IMR-90 (cell line): ENCODE measurements around the gene UBE2E2. TPM values are rescaled to one million over a fixed set of nuclear protein-coding genes. Genes with fewer than 3 reads are reported as not detected.

Experiments
- ATAC-seq: fragments of 200-7000 bp; cut with Tn5 transposase; 2 replicates; pipeline ENCODE4 v1.9.1; 2020; ENCODE audit warnings: low read depth, mild to moderate bottlenecking, moderate library complexity
- BruUV-seq: library from RNA; stranded (reverse); fragments of 400-500 nt; replicated peaks from 2 replicates; lab custom pipeline; 2021; lab: Mats Ljungman, UMichigan
- CTCF ChIA-PET: fragments of 300-600 bp; formaldehyde crosslinking; extraction: SDS; loops from one replicate; lab custom pipeline; 2021; ENCODE audit warnings: antibody characterized with exemption; lab: Yijun Ruan, JAX
- POLR2A ChIA-PET: fragments of 300-600 bp; sonication (Branson Sonifier 250); formaldehyde crosslinking; loops from one replicate; lab custom pipeline; 2022; ENCODE audit warnings: antibody characterized with exemption; ENCODE audit not compliant: unreplicated experiment; lab: Charles Lee
- DNase-seq: peaks from one replicate; pipeline ENCODE4 v3.0.0; 2013
- H2AFZ ChIP-seq: replicated peaks from 2 replicates; pipeline ENCODE3; 2013; ENCODE audit warnings: low read length, mild to moderate bottlenecking; ENCODE audit not compliant: poor library complexity
- H2AK5ac ChIP-seq: 2 replicates; pipeline ENCODE4 v1.6.1; 2013; ENCODE audit warnings: low read depth, low read length, inconsistent platforms
- H2AK9ac ChIP-seq: replicated peaks from 2 replicates; pipeline ENCODE3; 2013; ENCODE audit warnings: mild to moderate bottlenecking, low read depth, low read length, moderate library complexity; ENCODE audit not compliant: poor library complexity
- H2BK120ac ChIP-seq: 2 replicates; pipeline ENCODE4 v1.6.1; 2013; ENCODE audit warnings: low read depth, low read length, inconsistent platforms
- H2BK15ac ChIP-seq: 3 replicates; pipeline ENCODE4 v1.6.1; 2013; ENCODE audit warnings: low read depth, low read length, inconsistent platforms
- H2BK20ac ChIP-seq: 2 replicates; pipeline ENCODE4 v1.6.1; 2013; ENCODE audit warnings: low read depth, mild to moderate bottlenecking, inconsistent platforms, low read length, moderate library complexity
- H2BK5ac ChIP-seq: 2 replicates; pipeline ENCODE4 v1.6.1; 2013; ENCODE audit warnings: mild to moderate bottlenecking, low read depth, low read length, inconsistent platforms; ENCODE audit not compliant: poor library complexity, severe bottlenecking
- H3K14ac ChIP-seq: replicated peaks from 2 replicates; pipeline ENCODE4 v1.6.1; 2013; ENCODE audit warnings: low read depth, low read length, inconsistent platforms
- H3K18ac ChIP-seq: 2 replicates; pipeline ENCODE4 v1.6.1; 2013; ENCODE audit warnings: low read depth, low read length, control low read depth
- H3K23ac ChIP-seq: 2 replicates; pipeline ENCODE4 v1.6.1; 2013; ENCODE audit warnings: low read depth, low read length, inconsistent platforms
- H3K27ac ChIP-seq: 2 replicates; pipeline ENCODE4 v1.5.1; 2013; ENCODE audit warnings: mild to moderate bottlenecking, control low read depth, low read length; ENCODE audit not compliant: insufficient read depth
- H3K27me3 ChIP-seq: 2 replicates; pipeline ENCODE4 v1.6.1; 2013; ENCODE audit warnings: low read length; ENCODE audit not compliant: control insufficient read depth, insufficient read depth
- H3K36me3 ChIP-seq: 2 replicates; pipeline ENCODE4 v1.6.1; 2013; ENCODE audit warnings: low read length, mixed read lengths; ENCODE audit not compliant: control insufficient read depth, insufficient read depth
- H3K4ac ChIP-seq: 2 replicates; pipeline ENCODE4 v1.6.1; 2013; ENCODE audit warnings: low read depth, low read length, inconsistent platforms
- H3K4me1 ChIP-seq: 2 replicates; pipeline ENCODE4 v1.6.1; 2013; ENCODE audit warnings: low read length, mixed read lengths; ENCODE audit not compliant: control insufficient read depth, insufficient read depth
- H3K4me2 ChIP-seq: 2 replicates; pipeline ENCODE4 v1.6.1; 2013; ENCODE audit warnings: low read depth, mild to moderate bottlenecking, control low read depth, low read length, moderate library complexity
- H3K4me3 ChIP-seq: 2 replicates; pipeline ENCODE4 v1.5.1; 2013; ENCODE audit warnings: low read depth, mild to moderate bottlenecking, control low read depth, low read length, moderate library complexity; ENCODE audit not compliant: insufficient read depth
- H3K56ac ChIP-seq: 2 replicates; pipeline ENCODE4 v1.6.1; 2013; ENCODE audit warnings: low read length, inconsistent platforms; ENCODE audit not compliant: insufficient read depth; ENCODE audit errors: extremely low read depth
- H3K79me1 ChIP-seq, 2 experiments: 2 replicates each; pipeline ENCODE4 v1.6.1; 2013; ENCODE audit warnings: low read length in 2 of 2, inconsistent platforms in 1 of 2, low read depth in 1 of 2
- H3K9ac ChIP-seq: 2 replicates; pipeline ENCODE4 v1.6.1; 2013; ENCODE audit warnings: low read depth, low read length, control low read depth
- H3K9me1 ChIP-seq: 2 replicates; pipeline ENCODE4 v1.6.1; 2013; ENCODE audit warnings: low read length, inconsistent platforms; ENCODE audit not compliant: insufficient read depth
- H3K9me3 ChIP-seq: 2 replicates; pipeline ENCODE4 v1.6.1; 2013; ENCODE audit warnings: low read length; ENCODE audit not compliant: control insufficient read depth, insufficient read depth
- H4K20me1 ChIP-seq: 2 replicates; pipeline ENCODE4 v1.6.1; 2013; ENCODE audit warnings: low read length, inconsistent platforms; ENCODE audit not compliant: insufficient read depth
- H4K5ac ChIP-seq: 2 replicates; pipeline ENCODE4 v1.6.1; 2013; ENCODE audit warnings: mild to moderate bottlenecking, low read depth, low read length, control low read depth
- H4K8ac ChIP-seq, 2 experiments: 2 replicates each; pipeline ENCODE4 v1.6.1; 2013; ENCODE audit warnings: low read depth in 2 of 2, low read length in 2 of 2, control low read depth in 1 of 2, inconsistent platforms in 1 of 2
- H4K91ac ChIP-seq: 2 replicates; pipeline ENCODE4 v1.6.1; 2013; ENCODE audit warnings: low read depth, low read length, inconsistent platforms; ENCODE audit not compliant: insufficient read depth
- BHLHE40 ChIP-seq: fragments of 150-350 bp; IDR thresholded peaks from 2 replicates; pipeline ENCODE4 v1.6.1; 2016; ENCODE audit warnings: mild to moderate bottlenecking, low read depth, low read length
- RAD21 ChIP-seq: IDR thresholded peaks from 2 replicates; pipeline ENCODE4 v1.6.1; 2012; ENCODE audit warnings: low read length, improper control_type of control experiment
- WGBS, 2 experiments: methylation state at CpG; one replicate each; pipeline versions ENCODE4 v1.1.5 to v1.1.7; 2013; ENCODE audit warnings: missing lambda C conversion rate in 2 of 2; ENCODE audit not compliant: insufficient read length in 1 of 2; ENCODE audit errors: extremely low coverage in 2 of 2; 5-methylcytosine and 5-hydroxymethylcytosine counted together
- dilution Hi-C: fragments of 300-500 bp; cut with HindIII; formaldehyde crosslinking; loops from one replicate; pipeline ENCODE4 v1.14.3; 2018; ENCODE audit warnings: low sequenced_read_pairs; ENCODE audit not compliant: unreplicated experiment
- in situ Hi-C: fragments of 300-500 bp; cut with MboI; formaldehyde crosslinking; loops from 3 replicates; pipeline ENCODE4 v1.14.3; 2019; ENCODE audit warnings: low sequenced_read_pairs, inconsistent platforms, mixed read lengths
- intact Hi-C: fragments of 100-400 bp; cut with micrococcal nuclease; formaldehyde crosslinking; loops from 2 replicates; pipeline ENCODE4 v1.10.0; 2022
- polyA plus RNA-seq, 3 experiments: library from polyadenylated mRNA; depleted of rRNA; stranded (reverse); fragments of >200 nt; gene quantifications; 2 replicates each; pipeline ENCODE4 v1.2.3, GENCODE V29; 2012; ENCODE audit warnings: low replicate concordance in 1 of 3
- total RNA-seq: library from RNA; depleted of rRNA; stranded (reverse); fragments of >200 nt; gene quantifications from 2 replicates; pipeline ENCODE4 v1.2.3, GENCODE V29; 2012
- TF ChIP-seq, protein P1 (sequence below): conservative IDR thresholded peaks from 2 replicates; pipeline ENCODE4 v1.5.1; 2012; ENCODE audit warnings: mild to moderate bottlenecking, low read depth, low read length, improper control_type of control experiment

The UBE2E2 gene
- total and polyA plus RNA-seq, 2 of the 4 experiments (the other 2 are of a cell fraction), result 18.6 to 32.7 TPM

DNA sequence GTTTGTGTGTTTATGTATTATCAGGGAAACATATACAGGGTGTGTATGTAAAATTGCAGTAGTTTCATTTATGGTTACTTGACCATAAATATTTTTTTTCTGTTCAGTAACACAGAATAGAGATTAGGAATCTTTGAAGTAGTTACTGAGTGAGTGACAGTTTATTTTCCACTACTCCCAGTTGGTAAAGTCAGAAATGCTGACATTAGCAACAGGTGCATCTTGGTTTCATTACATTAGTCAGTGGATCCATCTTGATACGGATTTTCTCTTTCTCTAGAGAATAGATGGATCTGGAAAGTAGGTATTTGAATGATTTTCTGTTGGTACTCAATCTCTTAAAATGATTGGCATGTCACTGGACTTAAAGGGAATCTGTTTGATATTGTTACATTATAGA is 6.0 kb downstream of the UBE2E2 start:
- Histone ChIP-seq H4K91ac (no peak overlapping the region), H2BK15ac (no peak overlapping the region), H3K4me1 (no peaks in the 10 kb centered on the region), H3K27ac (no peak overlapping the region), H3K14ac (no peak overlapping the region), H2BK120ac (no peak overlapping the region), H2BK20ac (no peak overlapping the region), H3K4me2 (no peak overlapping the region), H4K20me1 (peaks cover 9% of the 10 kb centered on the region; the same call in 1 of the 2 replicates), H4K5ac (no peak overlapping the region), H3K9me1 (no peaks in the 10 kb centered on the region), H3K4ac (no peak overlapping the region), H4K8ac (no peak overlapping the region), H3K27me3 (no peaks in the 10 kb centered on the region), H2AK9ac (no peak overlapping the region), H2AFZ (no peak overlapping the region), H3K4me3 (no peak overlapping the region), H2AK5ac (no peak overlapping the region), H3K56ac (no peak overlapping the region), H3K36me3 (no peaks in the 10 kb centered on the region), H3K18ac (no peak overlapping the region), H3K23ac (no peak overlapping the region), H3K79me1 (peaks cover 7 to 8% of the 10 kb centered on the region in 2 experiments; a peak in 3 of 4 replicates), H3K9me3 (no peaks in the 10 kb centered on the region), H2BK5ac (no peak overlapping the region), H3K9ac (no peak overlapping the region)
- POLR2A ChIA-PET, result no interaction called here
- no peak for DNase-seq
- BruUV-seq, result no TSS peak
- intact Hi-C loops, result loop anchor here (10.0 kb wide), 1 partner anchor 666 kb away; no protein-coding TSS in a partner anchor
- in situ Hi-C loops, result no loop called here
- WGBS, 2 experiments, result no CpG with 5 or more reads among the region's 1 CpG
- no peak for ATAC-seq
- no peak for TF ChIP-seq BHLHE40
- TF ChIP-seq, protein P1, sequence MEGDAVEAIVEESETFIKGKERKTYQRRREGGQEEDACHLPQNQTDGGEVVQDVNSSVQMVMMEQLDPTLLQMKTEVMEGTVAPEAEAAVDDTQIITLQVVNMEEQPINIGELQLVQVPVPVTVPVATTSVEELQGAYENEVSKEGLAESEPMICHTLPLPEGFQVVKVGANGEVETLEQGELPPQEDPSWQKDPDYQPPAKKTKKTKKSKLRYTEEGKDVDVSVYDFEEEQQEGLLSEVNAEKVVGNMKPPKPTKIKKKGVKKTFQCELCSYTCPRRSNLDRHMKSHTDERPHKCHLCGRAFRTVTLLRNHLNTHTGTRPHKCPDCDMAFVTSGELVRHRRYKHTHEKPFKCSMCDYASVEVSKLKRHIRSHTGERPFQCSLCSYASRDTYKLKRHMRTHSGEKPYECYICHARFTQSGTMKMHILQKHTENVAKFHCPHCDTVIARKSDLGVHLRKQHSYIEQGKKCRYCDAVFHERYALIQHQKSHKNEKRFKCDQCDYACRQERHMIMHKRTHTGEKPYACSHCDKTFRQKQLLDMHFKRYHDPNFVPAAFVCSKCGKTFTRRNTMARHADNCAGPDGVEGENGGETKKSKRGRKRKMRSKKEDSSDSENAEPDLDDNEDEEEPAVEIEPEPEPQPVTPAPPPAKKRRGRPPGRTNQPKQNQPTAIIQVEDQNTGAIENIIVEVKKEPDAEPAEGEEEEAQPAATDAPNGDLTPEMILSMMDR, result no peak
- no peak for TF ChIP-seq RAD21
- CTCF ChIA-PET, result no interaction called here
- dilution Hi-C loops, result no loop called here
